ENCODE results near the gene CACNA2D2.

Gene CACNA2D2

GRCh38 chr3:50435371-50436113, 67.9 kb downstream of the CACNA2D2 start:
- no peak overlapping the region for H3K9ac ChIP-seq (ENCODE audit: low read length)
- H3K27me3 ChIP-seq (ENCODE audit: low read length), result no peaks in the 10 kb centered on the region
- H3F3A ChIP-seq (ENCODE audit: insufficient read depth), result no peaks in the 10 kb centered on the region
- H3K36me3 ChIP-seq (ENCODE audit: low read length), result no peaks in the 10 kb centered on the region
- H3K79me2 ChIP-seq (ENCODE audit: insufficient read depth, low read length), result no peaks in the 10 kb centered on the region
- H3K27ac ChIP-seq (ENCODE audit: low read depth, low read length), result no peak overlapping the region
- no peaks in the 10 kb centered on the region for H3K9me2 ChIP-seq (replicated peaks; ENCODE audit: insufficient read depth, low read length)
- H3K4me3 ChIP-seq (ENCODE audit: insufficient read depth, low read length, poor library complexity, severe bottlenecking), result no peak overlapping the region
- H4K20me1 ChIP-seq (ENCODE audit: low read depth, low read length), result no peaks in the 10 kb centered on the region
- no peak overlapping the region for H2AFZ ChIP-seq (ENCODE audit: low read depth, low read length, severe bottlenecking)
- H3K4me2 ChIP-seq (ENCODE audit: low read depth, low read length, poor library complexity, severe bottlenecking), result no peak overlapping the region
- H3K9me3 ChIP-seq (ENCODE audit: insufficient read depth, low read length), result no peaks in the 10 kb centered on the region
- no peak for TF ChIP-seq CTCF (IDR thresholded peaks at IDR 0.05; ENCODE audit: insufficient read depth, low read length, poor library complexity, severe bottlenecking)
- no peak for TF ChIP-seq EZH2phosphoT487 (conservative IDR thresholded peaks at IDR 0.05; ENCODE audit: low read length)

GRCh38 chr3:50433954-50434353, 69.5 kb downstream of the CACNA2D2 start:
- H3K9ac ChIP-seq (ENCODE audit: low read length), result no peak overlapping the region
- no peak for TF ChIP-seq CTCF (IDR thresholded peaks at IDR 0.05; ENCODE audit: insufficient read depth, low read length, poor library complexity, severe bottlenecking)
- TF ChIP-seq EZH2phosphoT487 (conservative IDR thresholded peaks at IDR 0.05; ENCODE audit: low read length), result no peak
- no peaks in the 10 kb centered on the region for H3K79me2 ChIP-seq (ENCODE audit: insufficient read depth, low read length)
- no peaks in the 10 kb centered on the region for H3K27me3 ChIP-seq (ENCODE audit: low read length)
- H2AFZ ChIP-seq (ENCODE audit: low read depth, low read length, severe bottlenecking), result no peak overlapping the region
- H4K20me1 ChIP-seq (ENCODE audit: low read depth, low read length), result no peaks in the 10 kb centered on the region
- H3K36me3 ChIP-seq (ENCODE audit: low read length), result no peaks in the 10 kb centered on the region
- H3K4me3 ChIP-seq (ENCODE audit: insufficient read depth, low read length, poor library complexity, severe bottlenecking), result no peak overlapping the region
- H3K9me2 ChIP-seq (replicated peaks; ENCODE audit: insufficient read depth, low read length), result no peaks in the 10 kb centered on the region
- no peak overlapping the region for H3K27ac ChIP-seq (ENCODE audit: low read depth, low read length)
- no peak overlapping the region for H3K4me2 ChIP-seq (ENCODE audit: low read depth, low read length, poor library complexity, severe bottlenecking)
- no peaks in the 10 kb centered on the region for H3K9me3 ChIP-seq (ENCODE audit: insufficient read depth, low read length)
- no peaks in the 10 kb centered on the region for H3F3A ChIP-seq (ENCODE audit: insufficient read depth)

- H4K20me1 ChIP-seq (ENCODE audit: low read depth, low read length), result no peaks in the 10 kb centered on the region
- H3K79me2 ChIP-seq (ENCODE audit: insufficient read depth, low read length), result no peaks in the 10 kb centered on the region
- H3K9me3 ChIP-seq (ENCODE audit: insufficient read depth, low read length), result no peaks in the 10 kb centered on the region
- H3K9me2 ChIP-seq (replicated peaks; ENCODE audit: insufficient read depth, low read length), result no peaks in the 10 kb centered on the region
- H3K27me3 ChIP-seq (ENCODE audit: low read length), result no peaks in the 10 kb centered on the region
- H3K4me3 ChIP-seq (ENCODE audit: insufficient read depth, low read length, poor library complexity, severe bottlenecking), result no peak overlapping the region
- H3K9ac ChIP-seq (ENCODE audit: low read length), result no peak overlapping the region
- H2AFZ ChIP-seq (ENCODE audit: low read depth, low read length, severe bottlenecking), result no peak overlapping the region
- H3F3A ChIP-seq (ENCODE audit: insufficient read depth), result no peaks in the 10 kb centered on the region
- no peaks in the 10 kb centered on the region for H3K36me3 ChIP-seq (ENCODE audit: low read length)
- no peak overlapping the region for H3K4me2 ChIP-seq (ENCODE audit: low read depth, low read length, poor library complexity, severe bottlenecking)
- no peak overlapping the region for H3K27ac ChIP-seq (ENCODE audit: low read depth, low read length)
- TF ChIP-seq EZH2phosphoT487 (conservative IDR thresholded peaks at IDR 0.05; ENCODE audit: low read length) (no peak), CTCF (IDR thresholded peaks at IDR 0.05; ENCODE audit: insufficient read depth, low read length, poor library complexity, severe bottlenecking) (no peak)
Observed at GRCh38 chr3:50430950-50431435, 72.4 kb downstream of the CACNA2D2 start.

All from SU-DHL-6 (cell line).